Measurements from ENCODE around the gene TNIP2.

The TNIP2 gene

GRCh38 chr4:2721586-2721985 is 34.5 kb downstream of the TNIP2 start:
- DNase-seq (ENCODE audit: low read depth in 3 of 3): no peak

GRCh38 chr4:2716236-2716635 is 39.9 kb downstream of the TNIP2 start:
- no peak for DNase-seq (ENCODE audit: low read depth in 3 of 3)

GRCh38 chr4:2715426-2715825 is 40.7 kb downstream of the TNIP2 start:
- no peak for DNase-seq (ENCODE audit: low read depth in 3 of 3)

GRCh38 chr4:2714918-2715317 is 41.2 kb downstream of the TNIP2 start:
- no peak for DNase-seq (ENCODE audit: low read depth in 3 of 3)

GRCh38 chr4:2714061-2714770 is 41.9 kb downstream of the TNIP2 start:
- DNase-seq (ENCODE audit: low read depth in 3 of 3): peak in 2 of 3 experiments; percentile 24 to 28

- DNase-seq (ENCODE audit: low read depth in 3 of 3): no peak
Measured at GRCh38 chr4:2713337-2713736, 42.8 kb downstream of the TNIP2 start.

- no peak for DNase-seq (ENCODE audit: low read depth in 3 of 3)
Measured at GRCh38 chr4:2712261-2712842, 43.8 kb downstream of the TNIP2 start.

- DNase-seq (ENCODE audit: low read depth in 3 of 3): no peak
Measured at GRCh38 chr4:2702770-2703169, 53.4 kb downstream of the TNIP2 start.

GRCh38 chr4:2702361-2702760 is 53.8 kb downstream of the TNIP2 start:
- no peak for DNase-seq (ENCODE audit: low read depth in 3 of 3)

GRCh38 chr4:2700031-2700430 is 56.1 kb downstream of the TNIP2 start:
- DNase-seq (ENCODE audit: low read depth in 3 of 3): no peak

GRCh38 chr4:2699534-2699933 is 56.6 kb downstream of the TNIP2 start:
- DNase-seq (ENCODE audit: low read depth in 3 of 3): no peak

- DNase-seq (ENCODE audit: low read depth in 3 of 3): no peak
Measured at GRCh38 chr4:2698951-2699505, 57.1 kb downstream of the TNIP2 start.

GRCh38 chr4:2698504-2698903 is 57.6 kb downstream of the TNIP2 start:
- no peak for DNase-seq (ENCODE audit: low read depth in 3 of 3)

- DNase-seq (ENCODE audit: low read depth in 3 of 3): no peak
Measured at GRCh38 chr4:2697995-2698414, 58.1 kb downstream of the TNIP2 start.

- no peak for DNase-seq (ENCODE audit: low read depth in 3 of 3)
Measured at GRCh38 chr4:2696423-2696822, 59.7 kb downstream of the TNIP2 start.

GRCh38 chr4:2695346-2696060 is 60.6 kb downstream of the TNIP2 start:
- DNase-seq (ENCODE audit: low read depth in 3 of 3): no peak

- no peak for DNase-seq (ENCODE audit: low read depth in 3 of 3)
Measured at GRCh38 chr4:2694691-2695090, 61.4 kb downstream of the TNIP2 start.

- DNase-seq (ENCODE audit: low read depth in 3 of 3): no peak
Measured at GRCh38 chr4:2691952-2692435, 64.1 kb downstream of the TNIP2 start.
